Measurements from ENCODE around the gene SEZ6L2.
"Not testable (repeated sequence)": the region's sequence is repeated elsewhere in the genome, so short reads cannot be mapped to it uniquely, and the experiment has no call there.

SEZ6L2 gene

DNA sequence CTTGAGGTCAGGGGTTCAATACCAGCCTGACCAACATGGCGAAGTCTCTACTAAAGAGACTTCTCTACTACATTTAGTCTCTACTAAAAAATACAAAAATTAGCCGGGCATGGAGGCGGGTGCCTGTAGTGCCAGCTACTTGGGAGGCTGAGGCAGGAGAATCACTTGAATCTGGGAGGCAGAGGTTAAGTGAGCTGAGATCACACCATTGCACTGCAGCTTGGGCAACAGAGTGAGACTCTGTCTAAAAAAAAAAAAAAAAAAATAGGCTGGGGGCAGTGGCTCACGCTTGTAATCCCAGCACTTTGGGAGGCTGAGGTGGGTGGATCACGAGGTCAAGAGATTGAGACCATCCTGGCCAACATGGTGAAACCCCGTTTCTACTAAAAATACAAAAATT lies 10.5 kb upstream of the SEZ6L2 start:
- DNase-seq, result not testable (repeated sequence)

DNA sequence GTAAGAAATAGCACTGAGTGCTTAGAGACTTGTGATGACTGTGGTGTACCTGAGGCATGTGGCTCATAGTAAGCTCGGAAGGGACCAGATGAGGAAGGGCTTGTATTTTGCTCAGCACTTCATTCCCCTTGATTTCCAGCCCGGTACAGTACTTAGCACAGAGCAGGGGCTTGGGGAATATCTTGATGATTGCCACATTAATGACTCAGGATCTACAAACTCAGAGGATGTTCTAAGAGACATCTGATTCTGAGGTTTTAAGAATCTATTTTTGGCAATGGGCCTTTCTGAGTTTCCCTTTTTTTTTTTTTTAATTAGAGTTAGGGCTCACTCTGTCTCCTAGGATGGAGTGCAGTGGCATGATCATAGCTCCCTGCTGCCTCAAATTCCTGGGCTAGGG lies 10.0 kb upstream of the SEZ6L2 start:
- DNase-seq, result no peak

DNA sequence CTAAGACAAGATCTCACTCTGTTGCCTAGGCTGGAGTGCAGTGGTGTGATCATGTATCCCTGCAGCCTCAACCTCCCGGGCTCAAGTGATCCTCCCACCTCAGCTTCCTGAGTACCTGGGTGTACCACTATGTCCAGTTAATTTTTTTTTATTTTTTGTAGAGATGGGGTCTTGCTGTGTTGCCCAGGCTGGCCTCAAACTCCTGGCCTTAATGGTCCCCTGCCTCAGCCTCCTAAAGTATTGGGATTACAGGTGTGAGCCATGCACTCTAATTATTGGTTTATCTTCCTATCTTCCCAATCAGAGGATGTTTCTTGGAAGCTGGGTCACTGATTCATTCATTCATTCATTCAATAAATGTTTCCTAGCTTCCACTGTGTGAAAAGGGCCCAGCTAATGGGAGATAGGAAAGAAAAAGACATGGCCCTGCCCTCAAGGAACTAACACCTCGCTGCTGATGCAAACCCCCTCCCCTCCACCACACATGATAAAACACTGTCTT lies 9.4 kb upstream of the SEZ6L2 start:
- no peak for DNase-seq

DNA sequence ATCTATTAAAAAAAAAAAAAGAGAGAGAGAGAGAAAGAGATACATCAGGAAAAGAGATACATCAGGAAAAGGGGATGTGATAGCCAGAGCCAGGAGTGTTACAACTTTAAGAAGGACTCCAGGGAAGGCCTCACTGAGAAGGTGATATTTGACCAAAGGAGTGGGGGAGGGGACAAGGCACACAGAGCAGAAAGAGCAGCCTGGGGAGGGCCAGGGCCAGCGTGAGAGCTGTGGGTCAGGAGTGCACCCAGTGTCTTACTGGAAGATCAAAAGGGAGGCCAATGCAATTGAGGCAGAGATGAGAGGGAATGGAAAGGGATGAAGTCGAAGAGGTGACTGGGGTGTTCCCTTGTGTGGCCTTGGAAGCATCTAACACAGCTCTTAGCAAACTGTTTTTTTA lies 8.6 kb upstream of the SEZ6L2 start:
- DNase-seq, result no peak

DNA sequence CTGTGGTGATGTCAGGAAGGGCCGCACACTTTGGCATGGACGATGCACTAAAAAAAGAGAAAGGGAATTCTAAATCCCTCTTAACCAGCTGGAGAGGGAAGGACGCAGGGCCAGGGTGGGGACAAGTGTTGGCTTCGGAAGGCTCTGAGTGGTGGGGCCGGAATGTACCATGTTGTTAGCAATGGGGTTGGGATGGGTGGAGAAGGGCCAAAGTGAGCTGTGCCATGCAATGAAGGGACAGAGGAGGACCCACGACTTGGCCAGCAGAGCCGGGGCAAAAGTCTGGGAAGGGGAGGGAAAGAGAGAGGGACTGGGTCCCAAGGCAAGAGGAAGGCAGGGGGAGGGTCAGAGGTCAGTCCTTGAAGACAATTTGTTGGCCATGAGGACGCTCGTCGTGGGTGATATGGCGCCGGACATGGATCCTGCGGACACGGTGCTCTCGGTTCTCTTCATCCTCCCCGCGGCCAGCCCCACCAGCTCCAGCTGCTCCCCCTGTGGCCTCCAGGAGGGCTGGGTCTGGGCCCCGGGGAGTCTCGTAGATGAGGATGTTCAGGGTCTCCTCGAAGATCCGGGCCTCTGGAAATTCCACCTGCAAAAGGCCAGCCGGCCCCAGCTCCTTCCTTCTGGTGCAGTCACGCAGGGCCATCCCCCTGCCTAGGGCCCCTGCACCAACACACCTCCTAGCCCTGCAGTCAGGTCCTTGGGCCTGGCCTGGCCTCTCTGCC lies 7.3 kb upstream of the SEZ6L2 start:
- DNase-seq, result no peak

DNA sequence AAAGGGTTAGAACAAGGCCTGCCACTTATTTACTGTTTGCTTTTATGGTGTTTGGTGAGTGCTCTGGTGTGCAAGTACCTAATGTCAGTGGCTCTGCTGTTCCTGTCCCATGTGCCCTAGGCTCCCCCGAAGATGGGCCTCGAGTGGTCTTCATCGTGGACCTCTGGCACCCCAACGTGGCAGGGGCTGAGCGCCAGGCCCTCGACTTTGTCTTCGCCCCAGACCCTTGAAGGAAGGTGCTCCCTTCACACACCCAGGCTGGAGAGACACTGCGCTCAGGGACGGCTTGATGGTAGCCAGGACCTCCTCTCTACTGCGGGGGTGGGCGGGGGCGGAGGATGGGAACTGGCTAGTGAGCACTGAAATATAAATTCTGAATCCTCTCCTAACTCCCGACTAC lies 6.3 kb upstream of the SEZ6L2 start:
- no peak for DNase-seq

DNA sequence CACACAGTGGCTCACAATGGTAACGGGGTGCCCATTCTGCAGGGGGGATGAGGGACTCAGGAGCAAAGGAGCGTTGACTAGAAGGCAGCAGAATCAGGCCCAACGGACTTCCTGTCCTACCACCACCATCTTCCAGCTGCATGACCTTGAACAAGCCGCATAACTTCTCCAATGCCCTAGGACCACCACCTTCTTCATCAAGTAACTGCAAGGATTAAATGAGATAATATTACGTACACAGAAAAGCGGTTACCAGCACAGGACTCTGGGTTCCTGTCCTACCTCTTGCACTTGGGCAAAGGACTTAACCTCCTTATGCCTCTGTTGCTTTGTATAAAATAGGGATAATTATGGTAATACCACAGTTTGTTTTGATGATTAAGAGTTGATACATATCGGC lies 5.6 kb upstream of the SEZ6L2 start:
- no peak for DNase-seq

DNA sequence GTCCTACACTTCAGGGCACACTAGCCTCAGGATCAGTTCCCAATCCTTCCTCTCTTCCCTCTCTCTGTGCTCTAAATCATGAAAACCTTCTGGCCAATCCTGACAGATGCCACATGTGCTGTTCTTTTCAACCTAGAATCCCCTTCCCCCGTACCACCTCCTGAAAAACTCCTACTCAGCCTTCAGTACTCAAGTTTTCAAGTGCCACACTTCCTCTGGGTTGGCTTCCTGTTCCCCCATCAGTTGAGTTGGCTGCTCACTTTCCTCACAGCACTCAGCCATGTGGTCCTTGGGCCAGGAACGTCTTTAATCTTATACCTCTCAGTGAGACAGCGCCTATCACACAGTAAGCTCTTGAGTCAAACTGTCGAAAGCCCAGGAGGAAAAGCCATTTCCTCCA lies 4.2 kb upstream of the SEZ6L2 start:
- DNase-seq, result no peak

DNA sequence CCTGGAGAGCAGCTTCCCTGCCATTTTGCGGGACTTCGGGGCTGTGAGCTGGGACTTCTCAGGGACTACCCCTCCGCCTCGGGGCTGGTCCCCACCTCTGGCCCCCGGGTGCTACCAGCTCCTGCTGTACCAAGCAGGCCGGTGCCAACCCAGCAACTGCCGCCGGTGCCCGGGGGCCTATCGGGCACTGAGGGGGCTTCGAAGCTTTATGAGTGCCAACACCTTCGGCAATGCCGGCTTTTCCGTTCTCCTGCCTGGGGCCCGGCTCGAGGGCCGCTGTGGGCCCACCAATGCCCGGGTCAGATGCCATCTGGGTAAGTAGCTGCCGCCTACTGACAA lies 2.2 kb upstream of the SEZ6L2 start:
- no peak for DNase-seq

DNA sequence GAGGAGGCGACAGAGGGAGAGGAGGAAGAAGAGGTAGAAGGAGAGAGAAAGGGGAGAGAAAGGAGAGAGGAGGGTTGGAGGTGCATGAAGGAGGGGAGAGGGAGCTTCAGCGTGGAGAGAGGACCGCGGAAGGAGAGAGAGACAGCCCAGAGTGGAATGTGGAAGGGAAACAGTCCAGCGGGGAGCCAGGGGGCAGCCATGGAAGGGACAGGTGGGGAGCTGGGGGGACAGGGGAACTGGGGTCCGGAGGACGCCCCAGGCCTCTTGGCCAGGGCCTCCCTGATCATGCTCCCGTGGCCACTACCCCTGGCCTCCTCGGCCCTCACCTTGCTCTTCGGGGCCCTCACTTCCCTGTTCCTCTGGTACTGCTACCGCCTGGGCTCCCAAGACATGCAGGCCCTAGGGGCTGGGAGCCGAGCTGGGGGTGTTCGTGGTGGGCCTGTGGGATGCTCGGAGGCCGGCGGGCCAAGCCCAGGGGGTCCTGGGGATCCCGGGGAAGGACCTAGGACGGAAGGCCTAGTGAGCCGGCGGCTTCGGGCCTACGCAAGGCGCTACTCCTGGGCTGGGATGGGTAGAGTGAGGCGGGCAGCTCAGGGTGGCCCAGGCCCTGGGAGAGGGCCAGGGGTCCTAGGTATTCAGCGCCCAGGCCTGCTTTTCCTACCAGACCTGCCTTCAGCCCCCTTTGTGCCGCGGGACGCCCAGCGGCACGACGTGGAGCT lies 1.7 kb upstream of the SEZ6L2 start:
- no peak for DNase-seq

DNA sequence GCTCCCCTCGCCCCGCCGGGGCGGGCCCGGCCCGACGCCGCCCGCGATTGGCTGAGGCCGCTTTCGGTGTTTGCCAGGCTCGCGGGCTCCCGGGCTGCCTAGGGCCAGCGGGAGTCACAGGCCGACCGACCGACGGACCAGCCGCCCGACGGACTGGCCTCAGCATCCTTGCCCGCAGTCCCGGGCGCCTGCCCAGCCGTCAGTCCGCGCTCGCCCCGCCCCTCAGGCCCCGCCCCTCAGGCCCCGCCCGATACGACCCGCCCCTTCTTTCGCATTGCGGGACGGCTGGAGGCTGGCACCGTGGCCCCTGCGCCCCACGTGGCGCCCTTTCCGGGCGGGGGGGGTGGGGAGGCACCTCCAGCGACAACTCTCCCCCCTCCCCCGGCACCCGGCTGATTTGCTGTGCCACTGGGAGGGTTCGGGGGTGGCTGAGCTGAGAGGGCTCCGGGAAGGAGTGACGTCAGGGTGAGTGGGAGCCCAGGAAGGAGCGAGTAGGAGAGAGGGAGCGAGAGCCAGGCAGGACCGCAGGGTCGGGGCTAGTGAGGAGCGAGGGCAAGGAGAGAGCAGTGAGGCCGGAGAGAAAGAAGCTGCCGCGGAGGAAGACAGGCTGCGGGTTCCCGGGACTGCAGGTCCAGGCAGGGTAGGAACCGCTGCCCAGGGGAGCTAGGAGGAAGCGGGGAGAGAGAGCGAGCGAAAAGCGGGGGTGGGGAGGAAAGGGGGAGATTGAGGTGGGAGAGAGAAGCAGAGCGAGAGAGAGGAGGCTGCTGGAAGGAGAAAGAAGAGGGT lies 945 bp upstream of the SEZ6L2 start, which contains the start of gene ASPHD1:
TSS of gene ASPHD1 (plus strand) at position 387 of the 786 bp plus-strand sequence. CDS start 484 bp downstream, outside the sequence.
- DNase-seq, result peak; percentile 77

DNA sequence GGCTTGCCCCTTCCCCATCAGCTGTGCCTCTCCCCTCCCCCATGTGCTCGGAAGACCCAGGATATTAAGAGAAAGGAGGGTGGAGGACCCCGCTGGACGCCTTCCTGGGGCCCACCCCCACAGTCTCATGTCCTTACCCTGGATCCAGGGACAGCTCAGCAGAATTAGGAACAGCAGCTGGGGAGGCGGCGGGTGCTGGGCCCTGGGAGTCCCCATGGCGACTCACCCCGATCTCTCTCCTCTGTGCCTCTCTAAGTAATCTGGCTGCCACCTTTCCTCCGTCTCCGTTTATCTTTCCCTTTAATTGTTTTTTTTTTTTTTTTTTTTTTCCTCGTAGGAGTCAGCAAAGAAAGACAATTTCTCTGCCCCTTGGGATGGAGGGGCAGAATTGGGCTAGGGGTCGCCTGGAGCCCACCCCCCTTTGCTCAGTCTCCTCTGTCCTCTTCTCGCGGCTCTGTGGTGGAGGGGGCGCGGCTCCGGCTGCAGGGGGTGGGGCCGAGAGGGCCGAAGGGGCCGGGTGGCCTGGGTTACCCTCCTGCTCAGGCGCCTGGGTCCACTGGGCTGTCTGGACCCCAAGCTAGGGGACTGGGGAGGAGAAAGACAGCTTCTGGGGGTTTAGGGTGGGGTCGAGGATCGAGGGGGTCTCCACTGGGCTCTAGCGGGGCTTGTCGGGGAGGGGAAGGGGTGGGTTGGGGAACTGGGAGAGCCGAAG lies 390 bp downstream of the SEZ6L2 start:
- DNase-seq, result no peak

DNA sequence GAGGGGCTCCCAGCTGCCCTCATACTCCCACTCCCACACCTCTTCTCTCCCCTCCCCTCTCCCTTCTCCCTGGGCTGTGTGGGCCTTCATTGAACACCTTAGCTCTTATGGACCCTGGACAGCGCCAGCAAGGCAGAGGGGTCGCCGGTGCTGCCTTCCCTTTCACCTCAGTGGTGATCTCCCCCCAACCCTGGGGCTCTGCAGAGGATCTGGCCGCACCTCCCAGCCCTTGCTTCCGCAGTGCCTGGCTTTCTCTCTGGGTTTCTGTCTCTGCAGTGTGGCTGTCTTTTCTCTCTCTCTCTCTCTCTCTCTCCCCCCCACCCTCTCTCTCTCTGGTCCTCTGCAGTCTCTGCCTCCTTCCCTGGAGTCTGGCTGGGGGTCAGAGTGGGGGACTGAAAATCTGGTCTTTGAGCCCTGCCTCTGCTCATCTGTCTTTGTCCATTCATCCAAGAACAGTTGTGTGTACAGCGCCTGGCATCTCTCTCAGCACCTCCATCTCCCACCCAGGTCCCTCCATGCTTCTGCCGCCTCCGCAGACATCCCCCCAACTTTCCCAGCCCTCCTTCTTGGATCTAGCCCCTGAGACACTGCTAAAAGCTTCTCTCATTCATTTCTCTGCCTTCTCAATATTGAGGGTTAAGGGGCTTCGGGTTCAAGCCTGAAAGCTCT lies 1.1 kb downstream of the SEZ6L2 start:
- DNase-seq, result no peak

DNA sequence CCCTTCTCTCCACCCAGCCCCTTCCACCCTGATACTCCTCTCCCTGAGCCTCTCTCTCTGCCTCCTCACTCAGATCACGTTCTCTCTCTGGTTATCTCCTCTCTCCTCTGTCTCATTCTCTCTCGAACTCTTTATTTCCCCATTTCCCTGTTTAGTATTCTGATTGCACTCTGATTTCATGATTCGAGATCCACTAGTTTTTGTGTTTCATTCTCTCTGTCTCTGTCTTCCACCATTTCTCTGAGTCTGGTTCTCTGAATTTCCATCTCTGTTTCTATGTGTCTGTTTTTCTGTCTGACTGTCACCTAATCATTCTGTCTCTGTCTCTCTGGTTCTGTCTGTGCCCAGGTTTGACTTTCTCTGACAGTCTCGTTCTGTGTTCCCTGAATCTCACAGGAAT lies 2.0 kb downstream of the SEZ6L2 start:
- no peak for DNase-seq

DNA sequence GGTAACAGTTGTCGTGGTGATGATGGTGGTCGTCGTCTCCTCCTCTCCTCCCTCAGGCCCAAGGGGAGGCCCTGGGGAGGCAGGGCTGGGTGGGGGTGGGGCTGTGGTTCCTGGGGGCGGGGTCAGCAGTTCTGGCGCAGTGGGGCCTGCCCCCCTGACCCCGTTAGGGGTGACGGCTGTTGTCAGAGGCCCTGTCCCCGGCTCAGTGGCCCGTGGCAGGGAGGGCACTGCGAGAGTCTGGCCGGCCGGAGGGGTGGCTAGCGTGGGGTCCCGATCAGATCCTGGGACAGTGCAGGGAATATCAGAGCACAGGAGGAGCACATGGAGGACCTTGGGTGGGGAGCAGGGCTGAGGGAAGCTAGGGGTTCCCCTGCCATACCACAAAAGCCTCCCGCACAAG lies 2.5 kb downstream of the SEZ6L2 start:
- no peak for DNase-seq

DNA sequence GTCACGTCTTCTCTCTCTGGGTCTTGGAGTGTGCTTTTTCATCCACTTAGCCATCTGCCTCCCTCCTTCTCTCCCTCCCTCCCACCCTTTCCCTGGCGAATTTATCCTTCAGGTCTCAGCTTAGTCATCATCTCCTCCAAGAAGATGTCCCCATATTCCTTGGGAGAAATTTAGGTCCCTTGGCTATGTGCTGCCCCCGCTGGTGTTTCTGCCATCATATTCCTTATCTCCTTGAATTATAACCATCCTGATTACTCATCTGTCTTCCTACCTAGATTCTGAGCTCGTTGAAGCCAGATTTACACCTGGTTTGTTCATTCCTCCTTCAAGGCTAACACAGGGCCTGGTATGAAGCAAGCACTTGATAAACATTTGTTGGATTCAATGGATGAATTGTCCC lies 5.0 kb downstream of the SEZ6L2 start:
- DNase-seq, result no peak

DNA sequence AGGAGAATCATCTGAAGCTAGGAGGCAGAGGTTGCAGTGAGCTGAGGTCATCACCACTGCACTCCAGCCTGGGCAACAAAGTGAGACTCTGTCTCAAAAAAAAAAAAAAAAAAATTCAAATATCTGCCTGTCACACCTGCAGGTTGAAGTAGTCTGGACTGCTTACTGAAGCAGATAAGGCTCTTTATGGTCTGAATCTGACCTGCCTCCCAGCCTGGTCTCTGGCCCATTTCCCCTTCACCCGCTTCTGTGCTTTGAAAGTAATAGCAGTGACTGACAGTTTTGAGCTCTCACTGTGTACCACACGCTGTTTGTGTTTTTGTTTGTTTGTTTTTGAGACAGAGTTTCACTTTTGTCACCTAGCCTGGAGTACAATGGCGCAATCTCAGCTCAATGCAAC lies 5.8 kb downstream of the SEZ6L2 start:
- DNase-seq, result no peak

DNA sequence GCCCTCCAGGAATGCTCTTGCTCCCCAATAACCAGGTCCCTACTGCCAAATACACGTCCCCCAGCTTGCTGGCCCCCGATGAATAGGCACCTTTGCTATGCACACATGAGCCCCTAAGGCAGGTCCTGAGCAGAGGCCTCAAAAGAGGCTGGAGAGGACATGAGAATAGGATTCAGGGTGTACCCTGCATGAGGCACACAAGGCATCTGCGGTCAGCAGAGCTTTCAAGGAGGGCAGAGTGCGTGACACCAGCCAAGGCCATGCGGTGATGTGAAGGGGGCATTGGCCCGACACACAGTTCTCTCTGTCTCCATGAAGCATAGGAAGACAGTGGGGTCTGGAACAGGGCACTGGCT lies 6.9 kb downstream of the SEZ6L2 start:
- DNase-seq, result no peak

DNA sequence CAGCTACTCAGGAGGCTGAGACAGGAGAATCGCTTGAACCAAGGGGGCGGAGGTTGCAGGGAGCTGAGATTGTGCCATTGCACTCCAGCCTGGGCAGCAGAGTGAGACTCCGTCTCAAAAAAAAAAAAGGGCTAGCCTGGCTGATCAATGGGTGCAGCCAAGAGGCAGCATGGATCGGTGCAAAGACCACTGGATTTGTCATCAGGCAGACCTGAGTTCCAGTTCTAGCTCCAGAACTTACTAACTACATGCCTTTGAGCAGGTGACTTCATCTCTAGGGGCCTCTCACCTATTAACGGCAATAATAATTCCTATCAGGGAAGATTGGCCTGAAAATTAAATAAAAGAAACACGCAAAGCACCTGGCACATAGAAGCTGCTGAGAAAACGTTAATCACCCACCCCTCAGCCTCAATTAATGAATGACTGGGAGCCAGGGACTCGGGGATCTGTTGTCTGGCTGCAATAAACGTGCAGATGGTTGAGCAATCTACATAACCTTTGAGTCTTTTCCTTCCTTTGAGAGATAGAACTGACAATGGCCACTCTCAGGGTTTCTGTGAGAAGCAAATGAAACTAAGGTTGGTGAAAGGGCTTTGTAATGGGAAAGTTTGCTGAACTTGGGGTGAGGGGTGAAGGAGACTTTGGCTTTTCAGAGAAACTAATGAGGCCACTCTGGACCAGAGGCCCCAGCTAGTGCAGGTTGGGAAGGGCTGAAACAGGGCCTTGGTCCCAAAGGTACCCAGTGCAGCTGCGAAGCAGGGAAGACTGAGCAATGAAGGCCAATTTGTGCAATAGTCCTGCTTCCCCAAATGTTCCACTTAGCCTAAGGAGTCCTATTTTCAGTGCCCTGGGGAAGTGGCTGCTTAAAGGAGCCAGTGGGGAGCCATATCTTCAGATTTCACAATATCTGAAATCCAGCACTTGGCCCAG lies 7.6 kb downstream of the SEZ6L2 start:
- no peak for DNase-seq

DNA sequence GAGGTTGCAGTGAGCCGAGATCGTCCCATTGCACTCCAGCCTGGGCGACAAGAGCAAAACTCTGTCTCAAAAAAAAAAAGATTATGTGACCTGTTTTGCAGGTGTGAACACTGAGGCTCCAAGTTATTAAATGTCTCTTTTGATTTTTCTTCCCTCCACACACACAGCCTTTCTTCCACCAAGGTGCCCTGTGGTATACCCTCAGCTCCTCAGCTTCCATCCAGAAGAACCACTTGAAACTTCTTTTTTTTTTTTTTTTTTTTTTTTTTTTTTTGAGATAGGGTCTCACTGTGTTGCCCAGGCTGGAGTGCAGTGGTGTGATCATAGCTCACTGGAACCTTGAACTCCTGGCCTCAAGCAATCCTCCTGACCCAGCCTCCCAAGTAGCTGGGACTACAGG lies 10.0 kb downstream of the SEZ6L2 start:
- not testable (repeated sequence) for DNase-seq

DNA sequence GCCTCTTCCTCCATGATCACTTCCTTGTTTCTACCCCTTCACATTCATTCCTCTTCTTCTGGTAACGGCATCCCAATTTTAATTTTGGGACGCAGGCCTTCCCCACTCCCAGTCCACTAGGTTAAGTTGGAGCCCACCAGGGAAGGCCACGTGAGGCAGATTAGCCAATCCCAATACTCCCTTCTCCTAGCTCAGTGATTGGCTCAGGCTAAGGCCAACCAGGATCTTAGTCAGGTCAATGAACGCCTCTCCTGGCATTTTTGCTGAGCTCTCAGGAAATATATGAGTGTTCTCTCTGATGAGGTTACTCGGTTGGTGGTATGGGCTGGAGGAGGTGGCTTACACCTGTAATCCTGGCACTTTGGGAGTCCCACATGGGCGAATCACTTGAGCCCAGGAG lies 15.4 kb downstream of the SEZ6L2 start:
- DNase-seq, result no peak

DNA sequence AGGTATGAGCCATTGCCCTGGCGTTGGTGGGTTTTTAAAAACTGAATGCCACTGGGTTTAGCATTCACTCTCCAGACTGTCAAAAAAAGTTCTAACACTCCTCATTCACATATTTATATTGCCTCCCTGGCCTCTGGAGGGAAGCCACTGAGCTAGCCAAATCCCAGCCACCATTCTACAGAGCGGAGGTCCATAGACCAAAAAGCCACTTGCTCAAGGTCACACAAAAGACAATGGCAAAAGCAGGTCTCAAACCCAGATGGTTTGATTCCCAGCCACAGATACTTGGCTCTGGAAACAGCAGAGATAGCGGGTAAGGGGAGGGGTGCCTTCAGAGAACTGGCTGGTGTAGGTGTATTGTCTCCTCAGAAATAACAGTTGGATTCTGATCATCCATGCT lies 18.3 kb downstream of the SEZ6L2 start:
- no peak for DNase-seq
